Suprapubic skin (tissue), 4 donors: ENCODE data around the gene CHTF8. TPM values are rescaled to one million over a fixed set of nuclear protein-coding genes. Genes with fewer than 3 reads are reported as not detected.

Experiments
- DNase-seq, 2 donors: peaks; one replicate each; pipeline ENCODE4 v3.0.0-alpha.2; 2019; ENCODE audit warnings: low spot score in 2 of 2
- H3K27ac ChIP-seq: fragments of 200-600 bp; sonication (generic); one replicate; pipeline ENCODE4 v1.5.1; 2019
- H3K27me3 ChIP-seq: fragments of 200-600 bp; sonication (generic); one replicate; pipeline ENCODE4 v1.5.1; 2019
- H3K36me3 ChIP-seq: fragments of 200-600 bp; sonication (generic); one replicate; pipeline ENCODE4 v1.5.1; 2019
- H3K4me1 ChIP-seq: fragments of 200-600 bp; sonication (generic); one replicate; pipeline ENCODE4 v1.5.1; 2019
- H3K4me3 ChIP-seq: fragments of 200-600 bp; sonication (generic); one replicate; pipeline ENCODE4 v1.5.1; 2019; ENCODE audit warnings: mild to moderate bottlenecking
- H3K9me3 ChIP-seq: fragments of 200-600 bp; sonication (generic); one replicate; pipeline ENCODE4 v1.5.1; 2019
- EP300 ChIP-seq: sonication (generic); formaldehyde crosslinking; IDR thresholded peaks from one replicate; pipeline ENCODE4 v1.6.1; 2017; ENCODE audit warnings: antibody characterized with exemption
- POLR2A ChIP-seq, 2 donors: fragments of 450-650 bp; IDR thresholded peaks; one replicate each; pipeline ENCODE4 v1.6.1; 2017; ENCODE audit warnings: antibody characterized with exemption in 2 of 2, mild to moderate bottlenecking in 2 of 2, moderate library complexity in 2 of 2
- POLR2AphosphoS5 ChIP-seq, 3 donors: sonication (generic); formaldehyde crosslinking; IDR thresholded peaks; one replicate each; pipeline ENCODE4 v1.6.1; 2017; ENCODE audit warnings: antibody characterized with exemption in 3 of 3
- WGBS: methylation state at CpG from one replicate; pipeline ENCODE4 v1.1.5; 2018; 5-methylcytosine and 5-hydroxymethylcytosine counted together
- total RNA-seq, 4 donors: library from RNA; depleted of rRNA; stranded (reverse); fragments of >200 nt; gene quantifications; one replicate each; pipeline ENCODE4 v1.1.0, GENCODE V29; 2016
- TF ChIP-seq, protein P1 (sequence below), 2 donors: fragments of 200-600 bp in 1 of 2; fragments of 450-650 bp in 1 of 2; sonication (generic) in 1 of 2; IDR thresholded peaks; one replicate each; pipeline ENCODE4 v1.5.1; 2016 to 2019; ENCODE audit warnings: antibody characterized with exemption in 2 of 2, mild to moderate bottlenecking in 1 of 2, moderate library complexity in 1 of 2

Gene CHTF8
- total RNA-seq, 4 donors from 2014 or later = 76.9 to 128 (median 90.0) TPM

DNA sequence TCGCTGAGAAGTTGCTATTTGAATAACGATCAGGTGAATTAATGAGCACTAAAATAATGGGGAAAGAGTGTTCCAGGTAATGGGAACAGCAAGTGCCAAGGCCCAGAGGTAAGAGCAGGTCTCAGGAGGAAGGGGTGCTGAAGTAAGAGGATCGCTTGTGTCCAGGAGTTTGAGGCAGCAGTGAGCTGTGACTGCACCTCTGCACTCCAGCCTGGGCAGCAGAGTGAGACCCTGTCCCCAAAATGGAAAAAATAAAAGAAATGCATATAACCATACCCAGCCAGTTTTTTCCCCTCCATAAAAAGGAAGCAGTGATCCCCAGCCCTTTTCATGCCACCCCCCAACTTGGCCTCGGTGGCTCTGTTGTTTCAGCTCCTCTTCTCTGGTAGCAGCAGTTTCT, 43.7 kb downstream of the CHTF8 start:
- WGBS = 61% methylated on average over 4 of the region's 4 CpGs
- peaks cover 5% of the 10 kb centered on the region for H3K36me3 ChIP-seq
- DNase-seq = no peak
- TF ChIP-seq EP300 (no peak), POLR2A (IDR thresholded peaks at IDR 0.05) (no peak), POLR2AphosphoS5 (IDR thresholded peaks at IDR 0.05) (no peak)
- TF ChIP-seq, protein P1, sequence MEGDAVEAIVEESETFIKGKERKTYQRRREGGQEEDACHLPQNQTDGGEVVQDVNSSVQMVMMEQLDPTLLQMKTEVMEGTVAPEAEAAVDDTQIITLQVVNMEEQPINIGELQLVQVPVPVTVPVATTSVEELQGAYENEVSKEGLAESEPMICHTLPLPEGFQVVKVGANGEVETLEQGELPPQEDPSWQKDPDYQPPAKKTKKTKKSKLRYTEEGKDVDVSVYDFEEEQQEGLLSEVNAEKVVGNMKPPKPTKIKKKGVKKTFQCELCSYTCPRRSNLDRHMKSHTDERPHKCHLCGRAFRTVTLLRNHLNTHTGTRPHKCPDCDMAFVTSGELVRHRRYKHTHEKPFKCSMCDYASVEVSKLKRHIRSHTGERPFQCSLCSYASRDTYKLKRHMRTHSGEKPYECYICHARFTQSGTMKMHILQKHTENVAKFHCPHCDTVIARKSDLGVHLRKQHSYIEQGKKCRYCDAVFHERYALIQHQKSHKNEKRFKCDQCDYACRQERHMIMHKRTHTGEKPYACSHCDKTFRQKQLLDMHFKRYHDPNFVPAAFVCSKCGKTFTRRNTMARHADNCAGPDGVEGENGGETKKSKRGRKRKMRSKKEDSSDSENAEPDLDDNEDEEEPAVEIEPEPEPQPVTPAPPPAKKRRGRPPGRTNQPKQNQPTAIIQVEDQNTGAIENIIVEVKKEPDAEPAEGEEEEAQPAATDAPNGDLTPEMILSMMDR (IDR thresholded peaks at IDR 0.05) = no peak
- H3K27me3 ChIP-seq = no peaks in the 10 kb centered on the region
- H3K4me3 ChIP-seq = no peak overlapping the region
- peaks cover 19% of the 10 kb centered on the region for H3K4me1 ChIP-seq
- no peaks in the 10 kb centered on the region for H3K9me3 ChIP-seq
- peak overlapping the region; percentile 68 for H3K27ac ChIP-seq

DNA sequence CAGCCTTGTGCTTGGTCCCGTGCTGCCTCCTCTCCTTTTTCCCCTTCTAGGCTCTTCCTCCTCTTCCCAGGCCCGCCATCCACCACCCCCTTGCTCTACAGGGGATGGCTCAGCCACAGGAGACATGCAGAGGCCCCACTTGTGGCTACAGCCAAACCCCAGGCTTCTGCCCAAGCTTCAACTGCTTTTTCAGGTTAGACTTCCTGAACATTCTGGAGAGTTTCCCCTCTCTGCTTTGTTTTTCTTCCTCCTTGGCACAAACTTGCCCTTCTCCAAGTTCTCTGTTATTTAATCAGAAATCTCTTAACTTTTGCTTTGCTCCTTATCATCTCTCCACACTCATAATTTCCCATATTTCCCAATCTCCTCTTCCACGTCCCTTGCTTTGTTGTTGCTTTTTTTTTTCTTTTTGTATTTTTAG, 45.2 kb downstream of the CHTF8 start:
- Histone ChIP-seq H3K9me3 (no peaks in the 10 kb centered on the region), H3K4me3 (no peak overlapping the region), H3K27me3 (no peaks in the 10 kb centered on the region), H3K27ac (no peak overlapping the region), H3K36me3 (peaks cover 8% of the 10 kb centered on the region), H3K4me1 (peaks cover 19% of the 10 kb centered on the region)
- DNase-seq = no peak
- WGBS = 72% methylated on average over 3 of the region's 3 CpGs
- no peak for TF ChIP-seq POLR2AphosphoS5 (IDR thresholded peaks at IDR 0.05)
- no peak for TF ChIP-seq EP300
- TF ChIP-seq POLR2A (IDR thresholded peaks at IDR 0.05) = no peak
- TF ChIP-seq, protein P1 (IDR thresholded peaks at IDR 0.05) = no peak

DNA sequence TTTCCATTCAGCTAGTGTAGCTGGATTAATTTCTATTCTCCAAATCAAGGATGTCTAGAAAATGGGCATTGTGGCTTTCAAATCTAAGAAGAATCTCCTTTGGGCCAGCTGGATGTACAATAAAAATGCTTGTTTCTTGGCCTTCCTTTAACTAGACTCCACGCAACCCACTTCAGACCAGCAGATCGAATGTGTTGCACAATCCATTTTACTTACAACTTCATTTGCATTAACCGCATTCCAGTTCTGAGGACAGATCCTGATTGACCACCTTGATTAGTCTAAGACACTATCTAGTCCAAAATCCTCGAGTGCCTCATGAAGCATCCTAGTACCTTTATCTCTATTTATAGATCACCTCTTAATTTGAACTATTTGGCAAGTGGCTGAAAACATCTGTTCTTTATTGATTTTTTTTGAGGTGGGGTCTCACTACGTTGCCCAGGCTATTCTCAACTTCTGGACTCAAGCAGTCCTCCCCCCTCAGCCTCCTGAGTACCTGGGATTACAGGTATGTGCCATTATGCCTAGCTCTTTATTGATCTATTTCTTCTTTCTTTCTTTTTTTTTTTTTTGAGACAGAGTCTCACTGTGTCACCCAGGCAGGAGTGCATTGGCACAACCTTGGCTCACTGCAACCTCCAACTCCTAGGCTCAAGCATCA, 47.2 kb downstream of the CHTF8 start:
- H3K36me3 ChIP-seq = peaks cover 8% of the 10 kb centered on the region
- WGBS = 79% methylated on average over 5 of the region's 5 CpGs

DNA sequence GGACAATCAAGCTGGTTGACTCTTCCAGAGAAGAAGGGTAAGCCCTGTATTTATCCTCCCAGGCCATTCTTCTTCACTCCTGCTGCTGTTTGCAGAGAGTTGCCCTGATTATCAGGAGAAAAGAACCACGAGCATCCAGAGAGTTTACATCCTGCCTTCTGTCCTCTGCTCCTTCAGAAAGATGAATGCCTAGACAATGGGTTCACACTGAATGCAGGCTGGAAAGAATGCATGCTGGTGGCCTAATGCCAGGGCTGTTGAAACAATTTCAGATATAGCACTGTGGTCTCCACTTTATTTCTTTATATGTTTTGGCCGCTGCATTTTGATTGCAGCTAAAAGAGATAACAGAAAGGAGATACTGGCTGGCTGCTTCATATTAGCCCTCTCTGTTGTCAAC, 48.1 kb downstream of the CHTF8 start:
- peaks cover 8% of the 10 kb centered on the region for H3K36me3 ChIP-seq
- H3K27me3 ChIP-seq = no peaks in the 10 kb centered on the region
- 79% methylated on average over 2 of the region's 2 CpGs for WGBS
- H3K9me3 ChIP-seq = no peaks in the 10 kb centered on the region
- TF ChIP-seq POLR2A (IDR thresholded peaks at IDR 0.05) (no peak), EP300 (no peak), POLR2AphosphoS5 (IDR thresholded peaks at IDR 0.05) (no peak)
- TF ChIP-seq, protein P1 (IDR thresholded peaks at IDR 0.05) = no peak
- H3K4me3 ChIP-seq = no peak overlapping the region
- H3K27ac ChIP-seq = no peak overlapping the region
- no peak for DNase-seq
- peaks cover 7% of the 10 kb centered on the region for H3K4me1 ChIP-seq

More for the DNA sequence above, 47.2 kb downstream of the CHTF8 start:
- no peaks in the 10 kb centered on the region for H3K9me3 ChIP-seq
- peaks cover 15% of the 10 kb centered on the region for H3K4me1 ChIP-seq
- no peak for DNase-seq
- H3K4me3 ChIP-seq = no peak overlapping the region
- no peak overlapping the region for H3K27ac ChIP-seq
- TF ChIP-seq EP300 (no peak), POLR2A (IDR thresholded peaks at IDR 0.05) (no peak), POLR2AphosphoS5 (IDR thresholded peaks at IDR 0.05) (no peak)
- TF ChIP-seq, protein P1 (IDR thresholded peaks at IDR 0.05) = no peak
- H3K27me3 ChIP-seq = no peaks in the 10 kb centered on the region

DNA sequence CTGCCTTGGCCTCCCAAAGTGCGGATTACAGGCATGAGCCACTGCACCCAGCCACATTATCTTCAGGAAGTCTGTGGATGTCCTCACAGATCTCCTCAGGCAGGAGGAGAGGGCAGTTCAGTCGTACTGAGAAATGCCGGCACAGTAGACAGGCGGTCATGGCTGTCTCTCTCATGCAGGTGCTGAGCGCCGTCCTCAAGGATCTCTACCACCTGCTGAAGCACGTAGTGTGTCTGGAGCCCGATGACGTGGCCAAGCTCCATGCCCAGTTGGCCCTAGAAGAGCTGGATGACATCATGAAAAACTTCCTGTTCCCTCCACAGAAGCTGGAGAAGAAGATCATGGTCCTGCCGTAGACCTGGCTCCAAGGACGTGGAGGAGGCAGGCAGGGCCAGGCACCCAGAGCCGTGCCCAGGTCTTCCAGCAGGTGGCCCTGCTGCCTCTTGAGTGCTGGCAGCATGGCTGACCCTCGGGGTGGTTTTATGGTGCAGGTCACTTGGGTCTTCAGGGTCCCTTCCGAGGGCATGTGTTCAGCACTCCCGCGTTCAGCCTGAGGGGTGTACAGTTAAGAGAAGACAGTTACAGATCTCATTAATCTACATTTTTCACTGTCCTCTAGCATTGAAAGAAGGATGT, 49.0 kb downstream of the CHTF8 start:
- DNase-seq = no peak
- Histone ChIP-seq H3K27ac (no peak overlapping the region), H3K36me3 (peaks cover 8% of the 10 kb centered on the region), H3K27me3 (no peaks in the 10 kb centered on the region), H3K4me1 (no peaks in the 10 kb centered on the region), H3K9me3 (no peaks in the 10 kb centered on the region), H3K4me3 (no peak overlapping the region)
- WGBS = 92% methylated on average over 16 of the region's 16 CpGs
- TF ChIP-seq POLR2AphosphoS5 (IDR thresholded peaks at IDR 0.05) = no peak
- no peak for TF ChIP-seq POLR2A (IDR thresholded peaks at IDR 0.05)
- no peak for TF ChIP-seq EP300
- TF ChIP-seq, protein P1 (IDR thresholded peaks at IDR 0.05) = no peak
